GM20431 (cell line): Measurements from ENCODE around the gene CPT1B.
"Not testable (repeated sequence)": the region's sequence is repeated elsewhere in the genome, so short reads cannot be mapped to it uniquely, and the experiment has no call there.

Experiments
- in situ Hi-C: fragments of 300-500 bp; cut with MseI, MboI; formaldehyde crosslinking; loops from one replicate; pipeline ENCODE4 v1.15.0; 2020; ENCODE audit warnings: low sequenced_read_pairs; ENCODE audit not compliant: unreplicated experiment

Gene CPT1B

DNA sequence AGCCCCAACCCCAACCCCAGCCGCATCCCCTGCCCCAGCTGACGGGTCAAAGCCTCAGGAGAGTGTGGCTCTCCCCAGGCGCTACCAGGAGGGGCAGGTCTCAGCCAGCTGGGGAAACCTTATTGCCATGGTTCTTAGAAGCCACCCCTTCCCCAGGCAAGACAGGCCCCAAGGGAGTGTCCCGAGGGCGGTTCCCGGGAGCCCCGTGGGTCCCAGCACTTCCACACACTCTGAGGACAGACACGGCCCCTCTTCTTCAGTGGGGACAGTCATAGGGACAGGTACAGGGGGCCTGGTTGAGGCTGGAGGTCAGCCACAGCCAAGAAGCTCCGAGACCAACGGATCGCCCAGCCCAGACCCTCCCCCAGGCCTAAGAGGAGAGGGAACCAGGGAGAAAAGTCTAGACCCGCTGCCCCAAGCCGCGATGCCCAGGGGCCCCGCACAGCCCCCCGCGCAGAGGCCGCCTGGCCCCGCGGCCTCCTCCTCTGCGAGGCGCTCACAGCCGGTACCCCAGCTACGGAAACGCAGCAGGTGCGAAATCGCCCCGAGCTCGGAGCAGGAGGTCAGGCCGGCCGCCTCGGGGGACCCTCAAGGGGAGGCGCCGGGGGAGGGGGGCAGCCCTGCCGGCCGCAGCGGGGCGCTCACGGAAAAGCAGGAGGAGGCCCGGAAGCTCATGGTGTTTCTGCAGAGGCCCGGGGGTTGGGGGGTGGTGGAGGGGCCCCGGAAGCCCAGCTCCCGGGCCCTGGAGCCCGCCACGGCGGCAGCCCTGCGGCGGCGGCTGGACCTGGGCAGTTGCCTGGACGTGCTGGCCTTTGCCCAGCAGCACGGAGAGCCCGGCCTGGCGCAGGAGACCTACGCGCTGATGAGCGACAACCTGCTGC lies 29.9 kb downstream of the CPT1B start:
- in situ Hi-C loops: no loop called here

DNA sequence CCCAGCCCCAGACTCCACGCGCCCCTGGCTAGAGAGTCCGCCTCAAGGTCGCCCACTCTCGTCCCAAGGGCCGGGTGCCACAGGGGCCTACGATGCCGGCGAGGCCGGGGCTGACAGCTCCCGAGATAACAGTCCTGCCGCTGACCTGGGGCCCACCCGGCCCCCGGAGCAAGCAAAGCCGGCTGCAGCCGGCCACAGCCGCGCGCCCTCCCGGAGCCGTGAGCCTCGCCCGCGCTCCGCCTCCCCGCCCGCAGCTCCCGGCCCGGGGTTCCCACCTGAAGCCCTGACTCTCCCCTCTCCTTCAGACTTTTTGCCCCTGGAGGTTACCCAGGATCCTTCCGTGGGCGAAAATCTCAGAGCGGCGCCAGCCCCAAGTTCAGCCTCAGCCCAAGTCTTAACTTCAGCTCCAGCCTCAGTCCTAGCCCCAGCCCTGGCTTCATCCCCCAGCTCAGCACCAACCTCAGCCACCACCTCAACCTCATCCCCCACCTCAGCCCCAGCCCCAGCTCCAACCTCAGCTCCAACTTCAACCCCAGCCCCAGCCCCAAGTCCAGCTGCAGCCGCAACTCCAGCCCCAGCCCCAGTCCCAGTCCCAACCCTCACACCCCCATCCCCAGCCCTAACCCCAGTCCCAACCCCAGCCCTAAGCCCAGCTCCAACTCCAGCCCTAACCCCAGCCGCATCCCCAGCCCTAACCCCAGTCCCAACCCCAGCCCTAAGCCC lies 30.8 kb downstream of the CPT1B start:
- in situ Hi-C loops: no loop called here

DNA sequence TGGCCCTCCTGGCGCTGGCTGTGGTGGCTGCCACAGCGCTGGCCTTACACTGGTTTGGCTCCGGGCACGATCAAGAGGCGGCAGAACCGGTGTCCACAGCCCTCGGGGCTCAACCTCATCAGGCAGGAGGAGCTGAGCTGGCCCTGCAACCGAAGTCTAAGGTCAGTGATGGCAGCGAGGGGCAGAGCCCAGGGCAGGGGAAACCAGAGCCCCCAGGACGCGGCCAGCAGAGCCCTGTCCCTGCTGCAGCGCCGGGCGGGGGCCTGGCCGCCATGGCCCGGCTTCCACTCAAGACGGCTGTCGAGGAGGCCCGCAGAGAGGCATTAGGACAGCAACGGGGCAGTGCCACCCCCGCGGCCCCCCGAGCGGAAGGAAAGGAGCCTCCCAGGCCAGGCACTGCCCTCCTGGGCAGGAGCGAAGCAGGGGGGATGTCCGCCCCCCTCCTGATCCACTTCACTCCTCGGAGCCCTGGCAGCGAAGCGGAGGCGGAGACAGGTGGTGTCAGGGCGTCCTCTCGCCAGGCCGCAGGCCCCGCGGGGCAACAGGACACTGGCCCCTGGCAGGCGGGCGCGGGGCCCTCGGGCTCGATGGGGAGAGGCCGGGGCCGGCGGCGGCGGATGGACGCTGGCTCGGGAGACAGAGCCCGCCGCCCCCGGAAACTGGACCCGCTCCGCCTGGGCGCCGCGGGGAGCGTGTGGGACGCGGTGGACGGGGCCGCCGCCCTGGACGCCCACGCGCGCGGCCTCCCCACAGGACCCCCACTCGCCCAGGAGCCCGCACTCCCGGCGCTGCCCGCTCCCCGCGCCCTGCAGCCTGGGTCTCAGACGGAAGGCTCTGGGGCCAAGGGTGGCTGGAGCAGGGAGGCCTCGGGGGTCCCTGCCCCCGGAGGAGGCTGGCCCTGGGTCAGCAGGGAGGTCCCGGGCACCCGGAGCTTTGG lies 31.6 kb downstream of the CPT1B start:
- in situ Hi-C loops: no loop called here

DNA sequence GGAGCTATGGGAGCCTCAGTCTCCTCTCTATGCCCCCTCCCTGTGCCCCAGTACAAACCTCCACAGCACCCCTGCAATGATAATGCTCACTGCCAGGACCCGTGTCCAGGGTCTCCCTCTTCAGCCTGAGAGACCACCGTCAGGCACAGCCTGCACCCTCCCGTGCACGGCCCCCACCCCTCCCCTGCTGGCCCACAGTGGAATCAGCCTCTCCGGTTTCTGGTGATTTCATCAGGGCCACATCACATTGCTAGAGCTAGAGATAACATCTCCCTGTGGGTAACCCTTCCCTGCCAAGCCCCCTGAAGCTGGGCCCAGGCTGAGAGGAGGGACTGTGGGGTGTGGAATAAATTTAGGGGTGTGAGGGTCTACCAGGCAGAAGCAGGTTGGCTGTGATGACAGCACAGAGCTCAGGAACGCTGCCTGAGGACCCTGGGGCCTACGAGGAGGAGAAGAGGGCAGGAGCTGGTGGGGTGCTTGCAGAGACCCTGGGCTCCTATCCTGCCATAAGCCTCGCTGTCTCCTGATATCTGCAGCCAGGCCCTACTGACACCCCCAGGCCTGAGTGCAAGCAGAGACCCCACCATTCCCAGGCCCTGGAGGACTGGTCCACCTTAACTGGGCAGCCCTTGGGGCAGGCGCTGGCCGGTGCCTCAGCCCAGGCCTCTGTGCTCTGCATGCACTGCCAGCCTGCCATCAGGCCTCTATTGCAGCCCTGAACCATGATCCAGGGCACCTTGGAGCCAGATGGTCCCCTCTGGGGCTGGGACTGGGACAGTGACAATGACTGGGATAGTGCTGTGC lies 32.5 kb downstream of the CPT1B start, which contains the start of gene KLHDC7B:
Gene KLHDC7B (plus strand): TSS at position 378 of the 804 bp plus-strand sequence. CDS start 345 bp downstream, at position 723.
- in situ Hi-C loops: no loop called here

DNA sequence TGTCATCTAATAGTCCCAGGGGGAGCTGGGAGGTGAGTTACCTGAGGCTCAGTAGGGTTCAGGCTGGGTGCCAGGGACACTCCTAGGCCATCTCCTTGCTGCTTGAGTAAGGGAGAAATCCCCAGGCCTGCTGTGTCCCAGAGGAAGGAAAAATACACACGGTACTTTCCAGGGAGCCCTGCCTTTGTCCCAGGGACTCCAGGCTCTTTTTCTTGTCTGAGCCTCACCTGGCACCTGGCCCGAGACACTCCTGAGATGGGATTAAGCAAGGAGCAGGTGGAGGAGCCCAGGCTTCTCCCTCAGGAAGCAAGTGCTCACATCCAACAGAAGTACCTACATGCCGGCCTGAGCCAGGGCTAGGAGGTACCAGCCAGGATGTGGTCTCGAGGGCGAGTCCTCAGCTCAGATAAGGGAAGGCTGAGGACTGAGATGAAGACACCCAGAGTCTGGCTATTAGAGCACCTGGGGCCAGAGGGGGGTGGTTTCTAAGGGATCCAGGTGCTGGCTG lies 33.4 kb downstream of the CPT1B start:
- in situ Hi-C loops: no loop called here

DNA sequence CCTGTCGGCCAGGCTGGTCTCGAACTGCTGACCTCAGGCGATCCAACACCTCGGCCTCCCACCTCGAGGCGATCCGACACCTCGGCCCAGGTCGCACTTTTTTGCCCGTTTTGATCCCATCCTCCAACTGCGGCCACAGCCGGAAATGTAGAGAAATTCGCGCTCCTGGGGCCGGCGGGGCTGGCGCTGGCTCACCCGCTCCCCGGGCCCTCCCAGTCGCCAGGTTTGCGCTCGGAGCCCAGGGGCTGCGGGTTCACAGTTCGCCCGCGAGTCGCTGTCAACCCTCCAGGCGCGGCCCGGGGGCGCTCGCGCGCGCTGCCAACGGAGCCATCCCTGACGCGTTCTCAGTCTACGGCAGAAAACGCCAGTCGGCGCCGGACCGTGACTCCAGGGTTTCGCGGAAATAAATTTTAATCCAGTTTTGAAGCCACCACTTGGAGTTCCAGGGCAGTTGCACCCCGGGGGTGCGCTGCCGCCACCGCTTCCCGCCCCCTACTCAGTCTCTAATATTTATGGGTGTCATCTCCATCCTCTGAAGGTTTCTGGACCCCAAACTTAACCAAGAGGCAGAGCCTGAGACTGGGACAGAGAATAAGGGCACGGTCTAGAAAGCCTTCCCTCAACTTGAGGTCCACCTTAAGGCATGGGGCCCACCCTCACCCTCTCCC lies 34.0 kb downstream of the CPT1B start:
- in situ Hi-C loops: no loop called here

DNA sequence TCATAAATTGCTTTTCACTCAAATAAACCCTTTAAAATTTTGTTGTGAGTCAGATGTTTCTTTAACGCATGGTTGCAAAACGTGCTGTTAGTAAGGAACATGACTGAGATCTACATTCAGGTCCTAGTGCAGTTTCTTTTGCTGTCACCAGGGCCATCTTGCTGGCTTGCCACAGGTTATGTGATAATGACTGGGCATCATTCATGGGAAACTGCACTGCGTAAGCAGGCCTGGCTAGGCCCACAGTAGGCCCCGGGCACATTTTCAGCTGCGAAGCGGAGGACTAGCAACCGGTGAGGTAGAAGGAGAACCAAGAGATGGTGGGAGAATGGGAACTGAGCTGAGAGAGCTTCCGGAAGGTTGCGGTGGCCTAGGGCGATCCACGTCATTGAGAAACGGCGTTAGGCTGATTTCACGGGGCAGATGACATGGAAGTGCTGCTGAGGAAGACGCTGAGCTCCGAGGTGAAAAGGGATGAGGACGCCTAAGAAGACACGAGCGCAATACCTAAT lies 35.8 kb downstream of the CPT1B start:
- in situ Hi-C loops: no loop called here

DNA sequence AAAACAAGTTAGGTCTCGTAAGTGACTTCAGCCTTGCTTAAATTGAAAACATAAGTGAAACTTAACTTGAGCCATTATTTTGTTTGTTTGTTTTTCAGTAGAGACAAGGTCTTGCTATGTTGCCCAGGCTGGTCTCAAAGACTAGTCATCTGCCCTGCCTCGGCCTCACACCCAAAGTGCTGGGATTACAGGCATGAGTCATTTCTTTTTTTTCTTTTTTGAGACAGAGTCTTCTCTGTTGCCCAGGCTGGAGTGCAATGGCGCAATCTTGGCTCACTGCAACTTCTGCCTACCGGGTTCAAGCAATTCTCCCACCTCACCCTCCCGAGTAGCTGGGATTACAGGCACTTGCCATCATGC lies 36.6 kb downstream of the CPT1B start:
- in situ Hi-C loops: not testable (repeated sequence)

DNA sequence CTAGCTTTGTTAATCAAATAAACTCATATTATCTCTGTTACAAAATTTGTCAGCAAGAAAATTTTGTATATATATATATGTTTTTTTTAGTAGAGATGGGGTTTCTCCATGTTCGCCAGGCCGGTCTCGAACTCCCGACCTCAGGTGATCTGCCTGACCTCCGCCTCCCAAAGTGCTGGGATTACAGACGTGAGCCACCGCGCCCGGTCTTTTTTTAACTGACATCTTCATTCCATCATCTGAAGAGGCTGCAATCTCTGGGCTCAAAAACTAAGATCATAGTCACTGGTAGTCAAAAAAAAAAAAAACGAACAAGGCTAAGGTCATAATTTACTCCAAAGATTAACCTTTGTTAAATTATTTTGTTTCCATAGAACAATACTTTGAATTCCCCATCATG lies 37.8 kb downstream of the CPT1B start:
- in situ Hi-C loops: no loop called here

DNA sequence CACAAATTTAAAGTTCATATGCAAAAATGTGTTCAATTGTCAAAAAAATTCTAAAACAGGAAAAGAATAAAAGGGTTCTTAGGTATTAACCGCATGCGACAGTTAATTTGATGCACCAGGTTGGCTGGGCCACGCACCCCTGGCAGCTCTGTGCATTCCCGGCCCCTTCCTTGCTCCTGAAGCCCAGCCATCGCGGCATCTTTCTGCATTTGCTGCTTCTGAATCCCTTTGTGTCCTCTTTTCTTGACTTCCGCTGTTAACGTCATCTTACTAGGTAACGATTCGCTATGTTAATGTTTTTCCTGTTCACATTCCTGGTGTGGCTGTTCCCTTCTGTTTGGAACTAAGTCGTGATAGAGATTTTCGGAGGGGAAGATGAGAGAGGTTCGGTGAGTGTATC lies 40.5 kb downstream of the CPT1B start:
- in situ Hi-C loops: no loop called here

DNA sequence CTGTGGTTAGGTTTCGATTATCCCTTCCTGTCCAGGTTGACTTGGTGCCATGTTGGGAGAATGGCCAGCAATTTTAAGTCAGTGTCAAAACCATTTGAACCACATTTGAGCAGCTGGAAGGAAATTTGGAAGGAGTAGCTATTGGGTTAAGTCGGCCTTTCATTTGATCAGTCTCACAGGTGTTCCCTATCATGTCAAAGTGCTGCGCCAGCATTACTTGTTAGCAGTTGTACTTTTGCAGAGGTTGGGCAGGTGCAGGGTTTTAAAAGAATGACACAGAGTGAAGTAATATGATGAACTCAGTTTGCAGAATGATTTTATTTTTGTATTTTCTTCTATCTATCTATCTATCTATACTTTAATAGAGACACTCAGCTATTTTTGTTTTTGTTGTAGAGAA lies 42.0 kb downstream of the CPT1B start:
- in situ Hi-C loops: no loop called here

DNA sequence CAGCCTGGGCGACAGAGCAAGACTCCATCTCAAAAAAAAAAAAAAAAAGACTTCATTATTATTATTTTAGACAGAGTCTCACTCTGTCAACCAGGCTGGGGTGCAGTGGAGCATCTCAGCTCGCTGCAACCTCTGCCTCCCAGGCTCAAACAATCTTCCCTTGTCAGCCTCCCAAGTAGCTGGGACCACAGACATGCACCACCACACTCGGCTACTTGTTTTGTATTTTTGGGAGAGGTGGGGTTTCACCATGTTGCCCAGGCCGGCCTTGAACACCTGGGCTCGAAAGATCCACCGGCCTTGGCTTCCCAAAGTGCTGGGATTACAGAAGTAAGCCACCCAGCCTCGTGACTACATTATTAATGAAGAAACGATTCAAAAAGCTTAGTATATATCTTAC lies 43.1 kb downstream of the CPT1B start:
- in situ Hi-C loops: no loop called here

DNA sequence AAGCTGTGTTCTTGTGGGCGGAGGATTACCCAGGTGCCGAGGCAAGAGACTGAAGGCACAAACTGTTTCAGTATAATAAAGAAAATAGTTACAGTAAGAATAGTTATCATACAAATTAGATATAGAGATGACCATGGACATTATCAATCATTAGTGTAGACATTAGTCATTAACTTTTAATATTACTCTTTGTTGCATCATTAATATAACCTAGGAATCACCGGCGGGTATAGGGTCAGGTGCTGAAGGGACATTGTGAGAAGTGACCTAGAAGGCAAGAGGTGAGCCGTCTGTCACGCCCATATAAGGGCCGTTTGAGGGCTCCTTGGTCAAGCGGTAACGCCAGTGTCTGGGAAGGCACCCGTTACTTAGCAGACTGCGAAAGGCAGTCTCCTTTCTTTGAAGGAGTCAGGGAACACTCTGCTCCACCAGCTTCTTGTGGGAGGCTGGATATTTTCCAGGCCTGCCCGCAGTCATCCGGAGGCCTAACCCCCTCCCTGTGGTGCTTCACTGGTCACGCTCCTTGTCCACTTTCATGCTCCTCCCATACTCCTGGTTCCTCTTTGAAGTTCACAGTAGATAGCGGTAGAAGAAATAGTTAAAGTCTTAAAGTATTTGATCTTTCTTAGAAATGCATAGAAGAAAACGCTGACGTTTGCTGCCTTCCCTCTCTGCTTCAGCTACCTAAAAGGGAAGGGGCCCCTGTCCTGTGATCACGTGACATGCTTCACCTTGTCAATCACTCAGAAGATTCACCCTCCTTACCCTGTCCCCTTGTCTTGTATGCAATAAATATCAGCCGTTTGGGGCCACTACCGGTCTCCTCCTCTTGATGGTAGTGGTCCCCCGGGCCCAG lies 44.1 kb downstream of the CPT1B start:
- in situ Hi-C loops: not testable (repeated sequence)

DNA sequence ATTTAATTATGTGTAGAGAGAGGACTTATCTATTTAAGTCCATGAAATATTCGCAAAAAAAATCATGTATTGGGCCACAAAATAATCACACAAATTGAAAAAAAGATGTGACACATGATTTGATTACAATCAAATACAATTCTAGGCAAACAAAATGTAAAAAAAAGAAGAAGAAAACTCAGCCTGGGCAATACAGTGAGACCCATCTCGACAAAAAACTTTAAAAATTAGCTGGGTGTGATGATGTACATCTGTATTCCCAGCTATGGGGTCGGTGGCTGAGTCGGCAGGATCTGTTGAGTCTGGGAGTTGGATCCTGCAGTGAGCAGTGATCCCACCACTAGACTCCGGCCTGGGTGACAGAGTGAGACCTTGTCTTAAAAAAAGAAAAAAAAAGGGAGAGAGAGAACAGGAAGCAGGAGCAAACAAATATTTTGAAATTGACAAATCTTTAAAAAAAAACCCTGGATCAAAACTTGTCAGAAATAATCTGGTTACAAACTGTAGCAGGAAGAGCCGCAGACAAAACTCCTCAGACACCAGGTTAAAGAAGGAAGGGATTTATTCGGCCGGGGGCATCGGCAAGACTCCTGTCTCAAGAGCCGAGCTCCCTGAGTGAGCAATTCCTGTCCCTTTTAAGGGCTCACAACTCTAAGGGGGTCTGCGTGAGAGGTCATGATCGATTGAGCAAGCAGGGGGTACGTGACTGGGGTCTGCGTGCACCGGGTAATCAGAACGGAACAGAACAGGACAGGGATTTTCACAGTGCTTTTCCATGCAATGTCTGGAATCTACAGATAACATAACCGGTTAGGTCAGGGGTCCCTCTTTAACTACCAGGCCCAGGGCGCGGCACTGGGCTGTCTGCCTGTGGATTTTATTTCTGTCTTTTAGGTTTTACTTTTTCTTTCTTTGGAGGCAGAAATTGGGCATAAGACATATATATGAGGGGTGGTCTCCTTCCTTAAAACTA lies 45.1 kb downstream of the CPT1B start:
- in situ Hi-C loops: no loop called here

DNA sequence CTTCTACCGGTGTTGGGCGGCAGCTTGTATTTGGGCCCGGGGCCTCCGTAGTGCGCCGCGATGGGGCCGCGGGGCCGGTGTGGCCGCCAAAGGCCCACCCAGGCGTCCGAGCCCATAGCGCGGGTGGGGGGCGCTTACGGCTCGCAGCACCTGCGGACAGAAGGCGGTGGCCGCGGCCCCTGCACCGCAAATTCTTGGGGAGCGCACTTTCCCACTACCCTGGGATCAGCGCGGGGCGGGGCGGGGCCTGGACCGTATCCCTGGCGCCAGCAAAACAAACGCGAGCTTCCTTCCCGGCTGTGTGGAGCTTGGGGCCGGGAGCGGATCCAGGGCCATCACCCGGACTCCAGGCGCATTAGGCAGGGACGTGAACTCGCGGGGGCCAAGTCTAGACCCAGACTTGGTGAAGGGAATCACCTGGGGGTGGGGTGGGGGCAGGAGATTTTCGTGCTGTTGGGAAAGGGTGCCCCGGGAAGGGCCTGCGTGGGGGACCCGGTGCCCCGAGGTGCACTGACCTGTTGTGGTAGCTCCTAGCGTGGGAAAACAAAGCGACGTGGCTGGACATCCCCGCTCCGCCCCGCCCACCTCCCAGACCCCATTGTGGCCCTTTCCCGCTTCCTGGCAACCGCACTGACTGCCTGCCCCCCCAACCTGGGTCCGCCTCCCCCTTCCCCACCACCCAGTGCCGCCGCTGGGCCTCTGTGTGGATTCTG lies 46.1 kb downstream of the CPT1B start:
- in situ Hi-C loops: no loop called here

DNA sequence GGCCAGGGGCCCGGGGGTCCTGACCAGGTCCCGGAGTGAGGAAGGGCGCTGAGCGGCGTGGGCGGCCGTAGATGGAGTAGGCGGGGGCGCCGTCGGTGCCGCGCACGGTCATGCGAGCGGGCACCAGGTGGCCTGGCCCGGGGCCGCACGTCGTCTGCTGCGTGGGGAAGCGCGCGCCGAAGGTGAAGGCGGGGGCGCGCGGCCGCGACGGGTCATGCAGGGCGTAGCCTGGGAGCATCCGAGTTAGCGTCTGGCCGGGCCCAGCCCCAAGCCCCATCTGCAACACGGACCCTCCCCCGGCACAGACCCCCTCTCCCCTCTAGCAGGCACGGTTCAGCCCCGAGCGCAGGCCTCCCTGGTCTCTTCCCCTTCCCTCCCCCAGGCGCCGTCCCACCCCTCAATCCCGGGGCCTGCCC lies 46.7 kb downstream of the CPT1B start:
- in situ Hi-C loops: no loop called here
